Liver (tissue), 9 donors: ENCODE results near the gene MBD6. TPM values are rescaled to one million over a fixed set of nuclear protein-coding genes. Genes with fewer than 3 reads are reported as not detected.
A peak's percentile ranks its signal among the peaks of the same experiment; 100 is the strongest.

Experiments used
- DNase-seq: peaks from one replicate; pipeline ENCODE4 v3.0.0-alpha.2; 2017; ENCODE audit warnings: low spot score
- H3K27ac ChIP-seq, 2 donors: one replicate each; pipeline ENCODE4 v1.7.0; 2013; ENCODE audit warnings: inconsistent platforms in 2 of 2, low read length in 2 of 2, control low read depth in 1 of 2, low read depth in 1 of 2, mild to moderate bottlenecking in 1 of 2
- H3K27me3 ChIP-seq, 4 donors: one replicate each; pipeline versions ENCODE4 v1.6.1 to v1.7.0; 2013; ENCODE audit warnings: low read length in 3 of 4, inconsistent platforms in 1 of 4, mild to moderate bottlenecking in 1 of 4, moderate library complexity in 1 of 4; ENCODE audit not compliant: control insufficient read depth in 4 of 4, insufficient read depth in 4 of 4
- H3K36me3 ChIP-seq, 4 donors: one replicate each; pipeline versions ENCODE4 v1.6.1 to v1.7.0; 2013; ENCODE audit warnings: low read length in 3 of 4, mild to moderate bottlenecking in 3 of 4, low read depth in 1 of 4, moderate library complexity in 1 of 4; ENCODE audit not compliant: control insufficient read depth in 4 of 4, insufficient read depth in 3 of 4
- H3K4me1 ChIP-seq, 4 donors: one replicate each; pipeline versions ENCODE4 v1.6.1 to v1.7.0; 2013; ENCODE audit warnings: low read length in 3 of 4, mild to moderate bottlenecking in 3 of 4, moderate library complexity in 1 of 4; ENCODE audit not compliant: control insufficient read depth in 4 of 4, insufficient read depth in 4 of 4
- H3K4me3 ChIP-seq, 3 donors: one replicate each; pipeline versions ENCODE4 v1.6.1 to v1.7.0; 2013; ENCODE audit warnings: low read length in 3 of 3, control low read depth in 1 of 3, low read depth in 1 of 3, mild to moderate bottlenecking in 1 of 3
- H3K9ac ChIP-seq, 2 donors: one replicate each; pipeline ENCODE4 v1.7.0; 2013; ENCODE audit warnings: low read length in 2 of 2, mild to moderate bottlenecking in 2 of 2, moderate library complexity in 2 of 2, control low read depth in 1 of 2, low read depth in 1 of 2
- H3K9me3 ChIP-seq, 4 donors: one replicate each; pipeline versions ENCODE4 v1.6.1 to v1.7.0; 2013; ENCODE audit warnings: low read length in 3 of 4; ENCODE audit not compliant: control insufficient read depth in 4 of 4
- ATF3 ChIP-seq: IDR thresholded peaks from 2 replicates; pipeline ENCODE4 v1.6.1; 2016; ENCODE audit warnings: antibody characterized with exemption
- CTCF ChIP-seq: fragments of 150-350 bp; IDR thresholded peaks from 2 replicates; pipeline ENCODE4 v1.5.1; 2017; ENCODE audit warnings: improper control_type of control experiment, low read depth, low read length; ENCODE audit not compliant: missing input control
- EGR1 ChIP-seq, 2 donors: IDR thresholded peaks; 2 replicates each; pipeline ENCODE4 v1.6.1; 2016 to 2018; ENCODE audit warnings: antibody characterized with exemption in 2 of 2, low read depth in 2 of 2
- FOXA1 ChIP-seq: IDR thresholded peaks from 2 replicates; pipeline ENCODE4 v1.6.1; 2016; ENCODE audit warnings: antibody characterized with exemption
- FOXA2 ChIP-seq: IDR thresholded peaks from 2 replicates; pipeline ENCODE4 v1.6.1; 2016; ENCODE audit warnings: antibody characterized with exemption
- GABPA ChIP-seq, 2 donors: IDR thresholded peaks in 1 of 2; conservative IDR thresholded peaks in 1 of 2; 2 replicates each; pipeline ENCODE4 v1.6.1; 2016; ENCODE audit warnings: antibody characterized with exemption in 2 of 2, mild to moderate bottlenecking in 1 of 2, moderate library complexity in 1 of 2
- HNF4A ChIP-seq, 2 donors: conservative IDR thresholded peaks; 2 replicates each; pipeline ENCODE4 v1.6.1; 2016; ENCODE audit warnings: antibody characterized with exemption in 2 of 2, mild to moderate bottlenecking in 2 of 2
- HNF4G ChIP-seq: IDR thresholded peaks from 2 replicates; pipeline ENCODE4 v1.6.1; 2016; ENCODE audit warnings: antibody characterized with exemption
- JUND ChIP-seq, 2 donors: IDR thresholded peaks; 2 replicates each; pipeline ENCODE4 v1.6.1; 2016; ENCODE audit warnings: antibody characterized with exemption in 2 of 2
- MAX ChIP-seq: IDR thresholded peaks from 2 replicates; pipeline ENCODE4 v1.6.1; 2016; ENCODE audit warnings: antibody characterized with exemption
- NR2F2 ChIP-seq: IDR thresholded peaks from 2 replicates; pipeline ENCODE4 v1.6.1; 2016; ENCODE audit warnings: antibody characterized with exemption
- RAD21 ChIP-seq, 2 donors: IDR thresholded peaks; 2 replicates each; pipeline ENCODE4 v1.6.1; 2016; ENCODE audit warnings: antibody characterized with exemption in 2 of 2, mild to moderate bottlenecking in 2 of 2
- REST ChIP-seq: IDR thresholded peaks from 2 replicates; pipeline ENCODE4 v1.6.1; 2016; ENCODE audit warnings: antibody characterized with exemption, mild to moderate bottlenecking
- SP1 ChIP-seq: IDR thresholded peaks from 2 replicates; pipeline ENCODE4 v1.6.1; 2018; ENCODE audit warnings: antibody characterized with exemption, mild to moderate bottlenecking
- TAF1 ChIP-seq: conservative IDR thresholded peaks from 2 replicates; pipeline ENCODE4 v1.6.1; 2016; ENCODE audit warnings: antibody characterized with exemption, mild to moderate bottlenecking
- YY1 ChIP-seq: IDR thresholded peaks from 2 replicates; pipeline ENCODE4 v1.6.1; 2016; ENCODE audit warnings: antibody characterized with exemption, mild to moderate bottlenecking
- ZBTB33 ChIP-seq: IDR thresholded peaks from 2 replicates; pipeline ENCODE4 v1.6.1; 2016; ENCODE audit warnings: antibody characterized with exemption
- WGBS: extraction: QIAGEN DNeasy Blood & Tissue Kit; methylation state at CpG from one replicate; pipeline ENCODE4 v1.1.7; 2013; 5-methylcytosine and 5-hydroxymethylcytosine counted together
- polyA plus RNA-seq, 2 donors: library from polyadenylated mRNA; stranded (reverse) in 1 of 2; unstranded in 1 of 2; fragments of 200-250 nt in 1 of 2; fragments of >200 nt in 1 of 2; fragmentation: Nextera tagmentation in 1 of 2; extraction: Ambion mirVana in 1 of 2; gene quantifications; one replicate each; pipeline versions ENCODE4 v1.2.1 to v1.2.3, GENCODE V29; 2013 to 2015
- total RNA-seq, 2 donors: library from RNA; depleted of rRNA; stranded (reverse); fragments of >200 nt; gene quantifications; one replicate each; pipeline ENCODE4 v1.2.3, GENCODE V29; 2014
- donor health status: healthy.
- donor health status: healthy.
- donor health status: healthy.
- donor health status: healthy.
- donor health status: healthy.

Gene MBD6
- total and polyA plus RNA-seq, 4 donors: 9.9 to 20.2 (median 14.9) TPM

- no peak for DNase-seq
- Histone ChIP-seq H3K9ac (peak within 1 kb of the TSS; percentile 28 to 38), H3K9me3 (no peaks in the 10 kb centered on the region), H3K27me3 (peaks cover 0 to 6% (median 2%) of the 10 kb centered on the region in 4 donors), H3K4me1 (peaks cover 4 to 17% (median 12%) of the 10 kb centered on the region in 4 donors), H3K27ac (peak within 1 kb of the TSS; percentile 66 to 79), H3K36me3 (no peaks in the 10 kb centered on the region), H3K4me3 (no peak within 1 kb of the TSS)
- no peak for TF ChIP-seq REST
- no peak for TF ChIP-seq CTCF
- TF ChIP-seq TAF1: no peak
- no peak for TF ChIP-seq FOXA2
- 67% methylated on average over 6 of the region's 6 CpGs for WGBS
These were observed 43.1 kb upstream of the MBD6 start, which contains the start of gene ARHGAP9 for GRCh38 chr12:57479376-57480115. ARHGAP9 (minus strand) TSS chr12:57479866; CDS start chr12:57479406, 460 bp downstream.

GRCh38 chr12:57481671-57482070, 41.0 kb upstream of the MBD6 start:
- no peaks in the 10 kb centered on the region for H3K36me3 ChIP-seq
- no peaks in the 10 kb centered on the region for H3K9me3 ChIP-seq
- H3K9ac ChIP-seq: no peak overlapping the region
- 87% methylated on average over 1 of the region's 1 CpG for WGBS
- H3K27me3 ChIP-seq: no peaks in the 10 kb centered on the region
- no peaks in the 10 kb centered on the region for H3K4me1 ChIP-seq
- no peak overlapping the region for H3K27ac ChIP-seq
- H3K4me3 ChIP-seq: no peak overlapping the region
- no peak for DNase-seq
- no peak for TF ChIP-seq EGR1 (IDR thresholded peaks at IDR 0.05; ENCODE audit: low read depth in 2 of 2)
- no peak for TF ChIP-seq ZBTB33
- no peak for TF ChIP-seq NR2F2
- no peak for TF ChIP-seq REST
- no peak for TF ChIP-seq RAD21 (IDR thresholded peaks at IDR 0.05)
- TF ChIP-seq JUND (IDR thresholded peaks at IDR 0.05): no peak
- TF ChIP-seq YY1: no peak
- TF ChIP-seq SP1: no peak
- no peak for TF ChIP-seq GABPA (IDR thresholded peaks at IDR 0.05 in 1 of 2, conservative IDR thresholded peaks at IDR 0.05 in 1 of 2)
- TF ChIP-seq MAX: no peak
- no peak for TF ChIP-seq FOXA2
- no peak for TF ChIP-seq ATF3
- no peak for TF ChIP-seq FOXA1
- no peak for TF ChIP-seq CTCF
- no peak for TF ChIP-seq HNF4A (conservative IDR thresholded peaks at IDR 0.05)
- TF ChIP-seq HNF4G: no peak
- TF ChIP-seq TAF1: no peak
